HCT116 (cell line): ENCODE measurements around the gene EPHA6. TPM values are rescaled to one million over a fixed set of nuclear protein-coding genes. Genes with fewer than 3 reads are reported as not detected.

Source experiments
- ATAC-seq: fragments of 200-7000 bp; cut with Tn5 transposase; 2 replicates; pipeline ENCODE4 v1.9.1; 2020; ENCODE audit warnings: mild to moderate bottlenecking, moderate library complexity
- BruUV-seq: library from RNA; stranded (reverse); fragments of 400-500 nt; replicated peaks from 2 replicates; lab custom pipeline; 2021; lab: Mats Ljungman, UMichigan
- CTCF ChIA-PET: fragments of 300-600 bp; sonication (Branson Sonifier 250); formaldehyde crosslinking; loops from one replicate; lab custom pipeline; 2021; ENCODE audit warnings: antibody characterized with exemption; lab: Charles Lee
- POLR2A ChIA-PET: fragments of 300-600, 350-600 bp; sonication (Branson Sonifier 250); formaldehyde crosslinking; loops from one replicate; lab custom pipeline; 2021; ENCODE audit warnings: antibody characterized with exemption; lab: Charles Lee
- RAD21 ChIA-PET, 2 experiments: fragments of 300-600 bp; sonication (Branson Sonifier 250); formaldehyde crosslinking; loops; one replicate each; lab custom pipeline; 2023; ENCODE audit warnings: low total read pairs in 2 of 2; ENCODE audit not compliant: uncharacterized antibody in 2 of 2, unreplicated experiment in 2 of 2, low non-redundant PET in 1 of 2; lab: Charles Lee
- DNase-seq: peaks from one replicate; pipeline ENCODE4 v3.0.0-alpha.2; 2010; ENCODE audit warnings: low read depth, low spot score
- H2AFZ ChIP-seq: fragments of 200-600 bp; shearing (Covaris generic), sonication (generic); 2 replicates; pipeline ENCODE4 v1.6.1; 2017; ENCODE audit warnings: low read depth, mixed run types, mixed read lengths, antibody characterized with exemption, low read length; ENCODE audit not compliant: poor library complexity, severe bottlenecking
- H3K27ac ChIP-seq: 2 replicates; pipeline ENCODE4 v1.5.1; 2012; ENCODE audit warnings: low read depth, low read length
- H3K27me3 ChIP-seq: fragments of 200-600 bp; sonication (generic); 2 replicates; pipeline ENCODE4 v1.6.1; 2016; ENCODE audit warnings: mixed run types, low read length, mixed read lengths; ENCODE audit not compliant: insufficient read depth
- H3K36me3 ChIP-seq, 2 experiments: fragments of 200-500 bp in 1 of 2; fragments of 200-600 bp in 1 of 2; sonication (Bioruptor generic) in 1 of 2; sonication (generic) in 1 of 2; 2 replicates each; pipeline versions ENCODE4 v1.5.1 to v1.6.1; 2014 to 2016; ENCODE audit warnings: low read length in 2 of 2, inconsistent platforms in 1 of 2, mixed read lengths in 1 of 2, mixed run types in 1 of 2; ENCODE audit not compliant: insufficient read depth in 2 of 2, control insufficient read depth in 1 of 2
- H3K4me1 ChIP-seq, 2 experiments: fragments of 200-600 bp in 1 of 2; sonication (generic) in 1 of 2; 2 replicates each; pipeline versions ENCODE4 v1.5.1 to v1.6.1; 2012 to 2017; ENCODE audit warnings: low read length in 2 of 2, inconsistent platforms in 1 of 2, mild to moderate bottlenecking in 1 of 2, mixed read lengths in 1 of 2, mixed run types in 1 of 2, moderate library complexity in 1 of 2; ENCODE audit not compliant: insufficient read depth in 2 of 2, control insufficient read depth in 1 of 2
- H3K4me2 ChIP-seq: fragments of 200-600 bp; sonication (generic); 2 replicates; pipeline ENCODE4 v1.6.1; 2017; ENCODE audit warnings: mixed run types, low read length, mixed read lengths
- H3K4me3 ChIP-seq, 2 experiments: fragments of 200-600 bp in 1 of 2; sonication (generic) in 1 of 2; replicated peaks in 1 of 2; 2 replicates each; pipeline ENCODE4 v1.5.1; 2011 to 2016; ENCODE audit warnings: low read length in 2 of 2, control low read depth in 1 of 2, low read depth in 1 of 2, mild to moderate bottlenecking in 1 of 2, mixed read lengths in 1 of 2, mixed run types in 1 of 2
- H3K79me2 ChIP-seq: fragments of 200-600 bp; sonication (generic); 2 replicates; pipeline ENCODE4 v1.6.1; 2017; ENCODE audit warnings: mild to moderate bottlenecking, mixed run types, low read length, moderate library complexity, mixed read lengths; ENCODE audit not compliant: insufficient read depth
- H3K9ac ChIP-seq: fragments of 200-600 bp; sonication (generic); 2 replicates; pipeline ENCODE4 v1.6.1; 2016; ENCODE audit warnings: low read length, mixed read lengths
- H3K9me2 ChIP-seq: fragments of 200-600 bp; sonication (generic), shearing (Covaris generic); 2 replicates; pipeline ENCODE4 v1.6.1; 2017; ENCODE audit warnings: mixed run types, mild to moderate bottlenecking, moderate library complexity; ENCODE audit not compliant: insufficient read depth
- H3K9me3 ChIP-seq, 2 experiments: fragments of 200-500 bp in 1 of 2; fragments of 200-600 bp in 1 of 2; sonication (Bioruptor generic) in 1 of 2; sonication (generic) in 1 of 2; 2 replicates each; pipeline ENCODE4 v1.6.1; 2014 to 2017; ENCODE audit warnings: low read length in 2 of 2, mixed read lengths in 2 of 2, inconsistent platforms in 1 of 2, low read depth in 1 of 2, mild to moderate bottlenecking in 1 of 2, mixed run types in 1 of 2, moderate library complexity in 1 of 2; ENCODE audit not compliant: control insufficient read depth in 1 of 2, insufficient read depth in 1 of 2
- H4K20me1 ChIP-seq: fragments of 200-600 bp; sonication (generic), shearing (Covaris generic); 2 replicates; pipeline ENCODE4 v1.6.1; 2017; ENCODE audit warnings: mixed run types, mild to moderate bottlenecking, moderate library complexity; ENCODE audit not compliant: insufficient read depth
- ATF3 ChIP-seq: IDR thresholded peaks from 2 replicates; pipeline ENCODE4 v1.6.1; 2012
- CBX3 ChIP-seq: IDR thresholded peaks from 2 replicates; pipeline ENCODE4 v1.6.1; 2012; ENCODE audit warnings: low read depth
- CEBPB ChIP-seq: IDR thresholded peaks from 2 replicates; pipeline ENCODE4 v1.6.1; 2012; ENCODE audit warnings: low read depth
- CTCF ChIP-seq, 3 experiments: fragments of 200-600 bp in 1 of 3; sonication (generic) in 1 of 3; IDR thresholded peaks in 2 of 3; conservative IDR thresholded peaks in 1 of 3; 2 replicates each; pipeline ENCODE4 v1.5.1; 2012 to 2017; ENCODE audit warnings: low read depth in 2 of 3, low read length in 2 of 3, antibody characterized with exemption in 1 of 3, borderline replicate concordance in 1 of 3, control low read depth in 1 of 3, mild to moderate bottlenecking in 1 of 3, mixed read lengths in 1 of 3, mixed run types in 1 of 3, moderate library complexity in 1 of 3; ENCODE audit not compliant: insufficient read depth in 1 of 3
- ELF1 ChIP-seq: IDR thresholded peaks from 2 replicates; pipeline ENCODE4 v1.6.1; 2012; ENCODE audit warnings: low read depth, borderline replicate concordance
- EZH2phosphoT487 ChIP-seq: fragments of 200-600 bp; IDR thresholded peaks from 2 replicates; pipeline ENCODE4 v1.6.1; 2018; ENCODE audit warnings: antibody characterized with exemption, borderline replicate concordance
- FOSL1 ChIP-seq: IDR thresholded peaks from 2 replicates; pipeline ENCODE4 v1.6.1; 2012; ENCODE audit warnings: low read depth
- POLR2A ChIP-seq: IDR thresholded peaks from 2 replicates; pipeline ENCODE4 v1.7.0; 2011; ENCODE audit warnings: borderline replicate concordance; ENCODE audit not compliant: insufficient read depth, insufficient read length; ENCODE audit errors: extremely low read depth
- SIN3A ChIP-seq: IDR thresholded peaks from 2 replicates; pipeline ENCODE4 v1.6.1; 2012; ENCODE audit warnings: low read depth
- SP1 ChIP-seq: IDR thresholded peaks from 2 replicates; pipeline ENCODE4 v1.6.1; 2012; ENCODE audit warnings: low read depth
- SRF ChIP-seq: IDR thresholded peaks from 2 replicates; pipeline ENCODE4 v1.6.1; 2012; ENCODE audit warnings: low read depth
- TCF7L2 ChIP-seq: IDR thresholded peaks from 2 replicates; pipeline ENCODE4 v1.7.0; 2011; ENCODE audit warnings: borderline replicate concordance, inconsistent platforms; ENCODE audit not compliant: insufficient read depth, insufficient read length; ENCODE audit errors: extremely low read depth
- ZFX ChIP-seq: fragments of 450-650 bp; IDR thresholded peaks from 2 replicates; pipeline ENCODE4 v1.6.1; 2017
- ZNF274 ChIP-seq: fragments of 200-500 bp; sonication (Bioruptor generic); IDR thresholded peaks from 2 replicates; pipeline ENCODE4 v1.6.1; 2014; ENCODE audit warnings: mild to moderate bottlenecking, low read depth, low read length, inconsistent platforms
- intact Hi-C: fragments of 100-400 bp; cut with micrococcal nuclease; formaldehyde crosslinking; loops from 2 replicates; pipeline ENCODE4 v1.10.0; 2022
- total RNA-seq: library from RNA; stranded (reverse); gene quantifications from one replicate; pipeline ENCODE4 v1.2.1, GENCODE V29; 2021; ENCODE audit not compliant: unreplicated experiment
- TF ChIP-seq, protein P1 (sequence below): IDR thresholded peaks from 2 replicates; pipeline ENCODE4 v1.6.1; 2012; ENCODE audit warnings: low read depth
- TF ChIP-seq, protein P2 (sequence below): IDR thresholded peaks from 2 replicates; pipeline ENCODE4 v1.6.1; 2012

The EPHA6 gene
- total RNA-seq, 1 experiment from 2014 or later, result not detected

DNA sequence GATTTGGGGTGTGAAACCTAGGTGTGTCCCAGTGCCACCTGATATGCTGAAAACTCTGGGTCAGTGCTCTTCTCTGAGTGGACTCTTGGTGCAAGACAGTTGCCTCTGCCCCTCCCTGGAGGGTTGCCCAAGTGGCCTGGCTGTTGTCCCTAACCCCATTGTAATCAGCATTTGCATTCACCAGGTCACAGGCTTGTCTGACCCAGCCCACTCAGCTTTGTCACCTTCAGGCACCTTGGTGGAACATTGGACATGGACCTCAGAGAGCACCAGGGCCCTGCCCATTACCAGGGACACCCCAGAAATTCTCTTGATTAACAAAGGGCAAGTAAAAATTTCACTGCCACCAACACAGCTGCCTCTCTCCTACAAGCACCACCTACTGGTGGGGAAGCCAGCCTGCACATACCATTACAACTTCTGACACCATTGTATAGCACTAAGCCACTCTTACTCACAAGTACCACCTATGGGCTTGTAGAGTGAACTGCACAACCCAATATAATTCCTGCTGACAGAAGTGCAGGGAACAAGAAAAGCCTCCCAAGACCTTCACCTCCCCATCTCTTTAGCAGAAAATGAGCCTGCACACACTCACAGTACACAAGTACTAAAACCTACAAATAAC, 324.6 kb downstream of the EPHA6 start:
- Histone ChIP-seq H3K4me2 (no peak overlapping the region), H3K4me3 (no peak overlapping the region), H2AFZ (no peak overlapping the region), H3K4me1 (no peaks in the 10 kb centered on the region), H3K9me2 (no peaks in the 10 kb centered on the region), H3K36me3 (no peaks in the 10 kb centered on the region), H3K9me3 (peaks cover 21 to 23% of the 10 kb centered on the region in 2 experiments; a peak in 2 of 4 replicates), H3K27me3 (no peaks in the 10 kb centered on the region)
- no TSS peak for BruUV-seq
- intact Hi-C loops, result no loop called here
- no peak for DNase-seq
- ChIA-PET CTCF (no interaction called here), POLR2A (no interaction called here), RAD21 (no interaction called here)
- peak in 2 of 3 experiments; percentile 27 to 30; a peak in 4 of 6 replicates for TF ChIP-seq CTCF (IDR thresholded peaks at IDR 0.05 in 2 of 3, conservative IDR thresholded peaks at IDR 0.05 in 1 of 3; ENCODE audit: borderline replicate concordance in 1 of 3, insufficient read depth in 1 of 3, low read depth in 2 of 3, low read length in 2 of 3)
- no peak for TF ChIP-seq SIN3A
- no peak for TF ChIP-seq SP1
- TF ChIP-seq, all 23 proteins: peak for 1
- no peaks in the 10 kb centered on the region for H4K20me1 ChIP-seq
- no peak overlapping the region for H3K9ac ChIP-seq
- no peak overlapping the region for H3K27ac ChIP-seq
- H3K79me2 ChIP-seq, result no peaks in the 10 kb centered on the region
- ATAC-seq, result peak; percentile 38; the same call in 1 of the 2 replicates

DNA sequence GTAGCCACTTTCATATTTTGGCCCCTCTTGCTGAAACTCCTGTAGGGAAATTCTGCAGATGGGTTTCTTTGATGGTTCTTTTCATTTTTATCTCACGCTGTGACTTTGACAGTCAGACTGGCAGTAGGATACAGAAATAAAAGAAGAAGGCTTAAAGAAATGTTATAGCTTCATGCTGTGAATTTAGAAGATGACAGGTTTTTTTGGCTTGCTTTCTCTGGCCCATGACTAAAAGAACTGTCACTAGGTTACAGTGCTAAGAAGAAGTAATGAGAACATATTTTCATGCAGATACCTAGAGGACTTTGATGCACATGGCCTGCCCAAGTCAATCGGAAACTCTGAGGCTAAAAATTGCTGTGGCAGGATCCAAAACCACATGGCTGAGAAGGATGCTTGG, 334.5 kb downstream of the EPHA6 start:
- H3K9me2 ChIP-seq, result no peaks in the 10 kb centered on the region
- peaks cover 6 to 8% of the 10 kb centered on the region in 2 experiments; a peak in 3 of 4 replicates for H3K9me3 ChIP-seq
- no peak for ATAC-seq
- ChIA-PET CTCF (no interaction called here), POLR2A (no interaction called here), RAD21 (no interaction called here)
- H3K4me2 ChIP-seq, result no peak overlapping the region
- H3K79me2 ChIP-seq, result no peaks in the 10 kb centered on the region
- H4K20me1 ChIP-seq, result no peaks in the 10 kb centered on the region
- no peak overlapping the region for H3K27ac ChIP-seq
- no peak overlapping the region for H2AFZ ChIP-seq
- no peaks in the 10 kb centered on the region for H3K27me3 ChIP-seq
- no peak overlapping the region for H3K4me3 ChIP-seq
- no peaks in the 10 kb centered on the region for H3K36me3 ChIP-seq
- intact Hi-C loops, result no loop called here
- H3K4me1 ChIP-seq, result no peaks in the 10 kb centered on the region
- no TSS peak for BruUV-seq
- H3K9ac ChIP-seq, result no peak overlapping the region
- no peak for DNase-seq
- TF ChIP-seq TCF7L2 (no peak), FOSL1 (no peak), SRF (no peak), ATF3 (no peak), ELF1 (no peak), POLR2A (no peak), ZFX (no peak), EZH2phosphoT487 (no peak), CBX3 (no peak), ZNF274 (no peak), CEBPB (no peak)
- TF ChIP-seq, protein P1, sequence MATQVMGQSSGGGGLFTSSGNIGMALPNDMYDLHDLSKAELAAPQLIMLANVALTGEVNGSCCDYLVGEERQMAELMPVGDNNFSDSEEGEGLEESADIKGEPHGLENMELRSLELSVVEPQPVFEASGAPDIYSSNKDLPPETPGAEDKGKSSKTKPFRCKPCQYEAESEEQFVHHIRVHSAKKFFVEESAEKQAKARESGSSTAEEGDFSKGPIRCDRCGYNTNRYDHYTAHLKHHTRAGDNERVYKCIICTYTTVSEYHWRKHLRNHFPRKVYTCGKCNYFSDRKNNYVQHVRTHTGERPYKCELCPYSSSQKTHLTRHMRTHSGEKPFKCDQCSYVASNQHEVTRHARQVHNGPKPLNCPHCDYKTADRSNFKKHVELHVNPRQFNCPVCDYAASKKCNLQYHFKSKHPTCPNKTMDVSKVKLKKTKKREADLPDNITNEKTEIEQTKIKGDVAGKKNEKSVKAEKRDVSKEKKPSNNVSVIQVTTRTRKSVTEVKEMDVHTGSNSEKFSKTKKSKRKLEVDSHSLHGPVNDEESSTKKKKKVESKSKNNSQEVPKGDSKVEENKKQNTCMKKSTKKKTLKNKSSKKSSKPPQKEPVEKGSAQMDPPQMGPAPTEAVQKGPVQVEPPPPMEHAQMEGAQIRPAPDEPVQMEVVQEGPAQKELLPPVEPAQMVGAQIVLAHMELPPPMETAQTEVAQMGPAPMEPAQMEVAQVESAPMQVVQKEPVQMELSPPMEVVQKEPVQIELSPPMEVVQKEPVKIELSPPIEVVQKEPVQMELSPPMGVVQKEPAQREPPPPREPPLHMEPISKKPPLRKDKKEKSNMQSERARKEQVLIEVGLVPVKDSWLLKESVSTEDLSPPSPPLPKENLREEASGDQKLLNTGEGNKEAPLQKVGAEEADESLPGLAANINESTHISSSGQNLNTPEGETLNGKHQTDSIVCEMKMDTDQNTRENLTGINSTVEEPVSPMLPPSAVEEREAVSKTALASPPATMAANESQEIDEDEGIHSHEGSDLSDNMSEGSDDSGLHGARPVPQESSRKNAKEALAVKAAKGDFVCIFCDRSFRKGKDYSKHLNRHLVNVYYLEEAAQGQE, result no peak
- TF ChIP-seq, protein P2, sequence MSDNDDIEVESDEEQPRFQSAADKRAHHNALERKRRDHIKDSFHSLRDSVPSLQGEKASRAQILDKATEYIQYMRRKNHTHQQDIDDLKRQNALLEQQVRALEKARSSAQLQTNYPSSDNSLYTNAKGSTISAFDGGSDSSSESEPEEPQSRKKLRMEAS, result no peak
